Activated CD8-positive, alpha-beta T cell treated with anti-CD3 and anti-CD28 coated beads for 36 hours (primary cell): ENCODE data around the gene BFAR. TPM values are rescaled to one million over a fixed set of nuclear protein-coding genes. Genes with fewer than 3 reads are reported as not detected.

Experiments
- ATAC-seq: fragments of 200-7000 bp; cut with Tn5 transposase; one replicate; pipeline ENCODE4 v1.10.0; 2021; ENCODE audit warnings: mild to moderate bottlenecking, moderate library complexity
- CTCF ChIA-PET: fragments of 350-600 bp; sonication (Branson Sonifier 250); formaldehyde crosslinking; loops from one replicate; lab custom pipeline; 2021; ENCODE audit warnings: antibody characterized with exemption; lab: Charles Lee
- POLR2A ChIA-PET: fragments of 350-600 bp; sonication (Branson Sonifier 250); formaldehyde crosslinking; loops from one replicate; lab custom pipeline; 2021; ENCODE audit warnings: antibody characterized with exemption; lab: Charles Lee
- DNase-seq: peaks from one replicate; pipeline ENCODE4 v3.0.0-alpha.2; 2020
- H3K27ac Mint-ChIP-seq: one replicate; pipeline ENCODE4 v1.8.0; 2021; ENCODE audit warnings: mild to moderate bottlenecking, mixed read lengths
- H3K27me3 Mint-ChIP-seq: one replicate; pipeline ENCODE4 v1.8.0; 2021; ENCODE audit warnings: mixed read lengths
- H3K36me3 Mint-ChIP-seq: one replicate; pipeline ENCODE4 v1.8.0; 2021; ENCODE audit warnings: low read depth, mixed read lengths
- H3K4me1 Mint-ChIP-seq: one replicate; pipeline ENCODE4 v1.8.0; 2021; ENCODE audit warnings: low read depth, mixed read lengths
- H3K4me3 Mint-ChIP-seq: one replicate; pipeline ENCODE4 v1.8.0; 2021; ENCODE audit warnings: mild to moderate bottlenecking, moderate library complexity, mixed read lengths
- H3K9me3 Mint-ChIP-seq: one replicate; pipeline ENCODE4 v1.8.0; 2021; ENCODE audit warnings: mixed read lengths
- CTCF ChIP-seq: fragments of 200-600 bp; IDR thresholded peaks from one replicate; pipeline ENCODE4 v1.8.0; 2022; ENCODE audit warnings: antibody characterized with exemption, mild to moderate bottlenecking
- intact Hi-C: fragments of 100-400 bp; cut with micrococcal nuclease; formaldehyde crosslinking; loops from one replicate; pipeline ENCODE4 v1.10.0; 2022
- total RNA-seq, 2 experiments: library from RNA; stranded (reverse); gene quantifications; one replicate each; pipeline ENCODE4 v1.2.3, GENCODE V29; 2021

Gene BFAR
- total RNA-seq, 2 experiments from 2014 or later: 53.4 to 58.4 TPM

GRCh38 chr16:14641926-14642325 is 9.2 kb downstream of the BFAR start:
- ChIA-PET CTCF (no interaction called here), POLR2A (interaction anchor here (1.0 to 1.4 kb wide), 2 partner anchors 8 to 12 kb away, joined by 3 to 6 read pairs; partner anchors contain the start of gene PARN)
- ATAC-seq (no peak), DNase-seq (no peak)
- Mint-ChIP-seq H3K4me3 (no peak overlapping the region), H3K27me3 (no peaks in the 10 kb centered on the region), H3K4me1 (peaks cover 23% of the 10 kb centered on the region), H3K27ac (peak overlapping the region; percentile 64), H3K36me3 (peaks cover 23% of the 10 kb centered on the region), H3K9me3 (no peaks in the 10 kb centered on the region)
- intact Hi-C loops: no loop called here
- TF ChIP-seq CTCF: no peak

- ChIA-PET CTCF (no interaction called here), POLR2A (interaction anchor here (1.7 kb wide), 1 partner anchor 14 kb away, joined by 3 read pairs; no protein-coding TSS in a partner anchor)
- no peak for DNase-seq
- peaks cover 11% of the 10 kb centered on the region for H3K4me1 Mint-ChIP-seq
- intact Hi-C loops: no loop called here
- H3K4me3 Mint-ChIP-seq: no peak overlapping the region
- no peaks in the 10 kb centered on the region for H3K9me3 Mint-ChIP-seq
- TF ChIP-seq CTCF: no peak
- H3K36me3 Mint-ChIP-seq: peaks cover 36% of the 10 kb centered on the region
- no peak for ATAC-seq
- H3K27ac Mint-ChIP-seq: peak overlapping the region; percentile 69
- H3K27me3 Mint-ChIP-seq: no peaks in the 10 kb centered on the region
Measured at GRCh38 chr16:14649816-14650215, 17.1 kb downstream of the BFAR start.

- DNase-seq (no peak), ATAC-seq (no peak)
- H3K27me3 Mint-ChIP-seq: no peaks in the 10 kb centered on the region
- POLR2A ChIA-PET: interaction anchor here (1.1 to 1.7 kb wide), 2 partner anchors 13 to 18 kb away, joined by 3 to 4 read pairs; partner anchors contain the start of gene BFAR
- H3K9me3 Mint-ChIP-seq: no peaks in the 10 kb centered on the region
- CTCF ChIA-PET: no interaction called here
- H3K27ac Mint-ChIP-seq: peak overlapping the region; percentile 69
- peaks cover 11% of the 10 kb centered on the region for H3K4me1 Mint-ChIP-seq
- H3K36me3 Mint-ChIP-seq: peaks cover 38% of the 10 kb centered on the region
- TF ChIP-seq CTCF: no peak
- no peak overlapping the region for H3K4me3 Mint-ChIP-seq
- intact Hi-C loops: no loop called here
Measured at GRCh38 chr16:14650629-14651028, 17.9 kb downstream of the BFAR start.

GRCh38 chr16:14652726-14653125 is 20.0 kb downstream of the BFAR start:
- POLR2A ChIA-PET: no interaction called here
- DNase-seq (no peak), ATAC-seq (no peak)
- Mint-ChIP-seq H3K4me3 (no peak overlapping the region), H3K27ac (peak overlapping the region; percentile 77), H3K27me3 (no peaks in the 10 kb centered on the region), H3K4me1 (peaks cover 11% of the 10 kb centered on the region), H3K36me3 (peaks cover 47% of the 10 kb centered on the region), H3K9me3 (no peaks in the 10 kb centered on the region)
- intact Hi-C loops: no loop called here
- CTCF ChIA-PET: no interaction called here
- no peak for TF ChIP-seq CTCF

GRCh38 chr16:14658063-14658462 is 25.3 kb downstream of the BFAR start:
- Mint-ChIP-seq H3K4me3 (no peak overlapping the region), H3K36me3 (peaks cover 38% of the 10 kb centered on the region), H3K4me1 (peaks cover 6% of the 10 kb centered on the region), H3K27ac (peak overlapping the region; percentile 85), H3K27me3 (no peaks in the 10 kb centered on the region), H3K9me3 (no peaks in the 10 kb centered on the region)
- ChIA-PET POLR2A (interaction anchor here (1.4 kb wide), 1 partner anchor 15 kb away, joined by 4 read pairs; no protein-coding TSS in a partner anchor), CTCF (no interaction called here)
- peak; percentile 33 for DNase-seq
- peak; percentile 91 for ATAC-seq
- intact Hi-C loops: no loop called here
- no peak for TF ChIP-seq CTCF
